Measurements from ENCODE around the gene KLHL29. TPM values are rescaled to one million over a fixed set of nuclear protein-coding genes. Genes with fewer than 3 reads are reported as not detected.

KLHL29 gene
- total and polyA plus RNA-seq, 2 donors (not counting 3 experiments of a cell fraction or from before 2014, with no cell fraction given), result 4.6 to 12.7 TPM

GRCh38 chr2:23342075-23342474 lies 42.9 kb upstream of the KLHL29 start:
- no peak for DNase-seq (ENCODE audit: low read depth, low spot score)
- Histone ChIP-seq H3K4me2 (ENCODE audit: insufficient read depth, low read length) (no peak overlapping the region), H3K4me1 (ENCODE audit: control insufficient read depth, extremely low read depth, insufficient read depth, low read length) (no peaks in the 10 kb centered on the region), H2AFZ (ENCODE audit: low read depth, low read length) (no peak overlapping the region), H3K9me1 (replicated peaks; ENCODE audit: control insufficient read depth, extremely low read depth, insufficient read depth, low read length) (no peaks in the 10 kb centered on the region), H3K4me3 (replicated peaks in 1 of 3; ENCODE audit: insufficient read depth in 1 of 3, low read depth in 1 of 3, low read length in 3 of 3) (no peak overlapping the region), H3K36me3 (ENCODE audit: control insufficient read depth in 2 of 2, extremely low read depth in 1 of 2, insufficient read depth in 2 of 2, low read length in 2 of 2) (no peaks in the 10 kb centered on the region), H3K9ac (replicated peaks; ENCODE audit: extremely low read depth, insufficient read depth, low read length) (no peak overlapping the region), H4K20me1 (replicated peaks; ENCODE audit: control insufficient read depth, extremely low read depth, insufficient read depth, low read length) (no peaks in the 10 kb centered on the region), H3K27me3 (ENCODE audit: control insufficient read depth in 2 of 2, insufficient read depth in 2 of 2, low read length in 2 of 2) (peaks cover 2 to 5% of the 10 kb centered on the region in 2 experiments), H3K79me2 (ENCODE audit: control insufficient read depth, insufficient read depth, low read length) (no peaks in the 10 kb centered on the region), H3K9me3 (replicated peaks; ENCODE audit: control insufficient read depth, insufficient read depth, low read length) (no peaks in the 10 kb centered on the region), H3K27ac (ENCODE audit: insufficient read depth, low read depth, low read length) (no peak overlapping the region)
- no peak for FAIRE-seq
- TF ChIP-seq JUN (IDR thresholded peaks at IDR 0.05; ENCODE audit: borderline replicate concordance, insufficient read depth, insufficient read length, low read depth) (no peak), MYC (IDR thresholded peaks at IDR 0.05; ENCODE audit: low read depth, low read length) (no peak), CTCF (IDR thresholded peaks at IDR 0.05; ENCODE audit: extremely low read depth in 1 of 2, insufficient read depth in 1 of 2, low read depth in 1 of 2, low read length in 2 of 2) (no peak), FOS (IDR thresholded peaks at IDR 0.05; ENCODE audit: borderline replicate concordance, insufficient read depth, low read length) (no peak), GATA2 (IDR thresholded peaks at IDR 0.05; ENCODE audit: insufficient read depth, insufficient read length, low read depth, low read length) (no peak), MAX (IDR thresholded peaks at IDR 0.05; ENCODE audit: insufficient read depth, insufficient read length) (no peak), EZH2 (IDR thresholded peaks at IDR 0.05; ENCODE audit: borderline replicate concordance, low read depth, low read length, severe bottlenecking) (no peak), POLR2A (IDR thresholded peaks at IDR 0.05; ENCODE audit: low read depth, low read length) (no peak), POLR2AphosphoS5 (IDR thresholded peaks at IDR 0.05; ENCODE audit: insufficient read depth, low read depth, low read length) (no peak)
- CTCF ChIA-PET, result no interaction called here
- intact Hi-C loops (cut with micrococcal nuclease) (no loop called here), dilution Hi-C loops (cut with MboI; ENCODE audit: extremely low pct_ligation_motif_present, low sequenced_read_pairs) (no loop called here)
- POLR2A ChIA-PET, result no interaction called here
- BruUV-seq (replicated peaks), result no TSS peak

Data from endothelial cell of umbilical vein (primary cell).